HEK293T (cell line): ENCODE measurements around the gene YY1.

Source experiments
- ARNT ChIP-seq: fragments of 450-650 bp; IDR thresholded peaks from 2 replicates; pipeline ENCODE4 v1.6.1; 2017; ENCODE audit warnings: mild to moderate bottlenecking
- BHLHE40 ChIP-seq: fragments of 450-650 bp; IDR thresholded peaks from 2 replicates; pipeline ENCODE4 v1.6.1; 2016; ENCODE audit warnings: mild to moderate bottlenecking, moderate library complexity, borderline replicate concordance
- ELF4 ChIP-seq: fragments of 450-650 bp; IDR thresholded peaks from 2 replicates; pipeline ENCODE4 v1.6.1; 2017; ENCODE audit warnings: antibody characterized with exemption
- FOXA1 ChIP-seq: fragments of 450-650 bp; IDR thresholded peaks from 2 replicates; pipeline ENCODE4 v1.6.1; 2016; ENCODE audit warnings: mild to moderate bottlenecking
- HDGF ChIP-seq: fragments of 450-650 bp; IDR thresholded peaks from 2 replicates; pipeline ENCODE4 v1.6.1; 2017; ENCODE audit warnings: antibody characterized with exemption, borderline replicate concordance
- L3MBTL2 ChIP-seq: fragments of 450-650 bp; conservative IDR thresholded peaks from 2 replicates; pipeline ENCODE4 v1.6.1; 2016; ENCODE audit warnings: mild to moderate bottlenecking
- NFRKB ChIP-seq: fragments of 450-650 bp; IDR thresholded peaks from 2 replicates; pipeline ENCODE4 v1.6.1; 2016; ENCODE audit warnings: mild to moderate bottlenecking, moderate library complexity
- PKNOX1 ChIP-seq: fragments of 450-650 bp; IDR thresholded peaks from 2 replicates; pipeline ENCODE4 v1.6.1; 2016
- SP1 ChIP-seq: fragments of 450-650 bp; IDR thresholded peaks from 2 replicates; pipeline ENCODE4 v1.6.1; 2017
- TARDBP ChIP-seq: fragments of 450-650 bp; IDR thresholded peaks from 2 replicates; pipeline ENCODE4 v1.6.1; 2016

- TF ChIP-seq BHLHE40 (no peak), ELF4 (no peak), L3MBTL2 (no peak), NFRKB (no peak), SP1 (no peak), FOXA1 (no peak), PKNOX1 (no peak), HDGF (no peak), ARNT (no peak), TARDBP (no peak)
Measured at GRCh38 chr14:100303179-100303578, 64.2 kb downstream of the YY1 start.
